ENCODE results near the gene GPR55. TPM values are rescaled to one million over a fixed set of nuclear protein-coding genes. Genes with fewer than 3 reads are reported as not detected.

Gene GPR55
- total RNA-seq, 2 experiments from 2014 or later, result 7.3 to 7.4 TPM

DNA sequence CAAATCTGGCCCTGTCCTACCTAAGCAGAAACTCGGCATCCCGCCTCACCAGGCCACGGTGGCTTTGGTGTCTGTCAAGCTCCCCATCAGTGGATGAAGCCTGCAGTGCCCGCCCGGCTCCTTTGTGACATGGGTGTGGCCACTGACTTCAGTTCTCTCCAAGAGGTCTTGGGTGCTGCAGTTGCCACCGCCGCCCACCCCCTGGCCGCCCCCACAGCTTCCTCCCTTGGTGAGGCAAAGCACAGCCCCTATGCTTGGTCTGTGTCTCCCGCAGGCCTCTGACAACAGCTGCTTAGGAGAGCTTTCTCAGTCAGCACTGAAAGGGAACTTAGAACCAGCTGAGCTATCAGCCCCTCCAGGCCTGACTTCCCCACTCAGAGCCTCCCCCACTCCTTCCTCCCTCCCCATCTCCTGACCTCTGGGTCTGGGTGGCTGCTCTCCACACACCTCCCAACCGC is 22.9 kb upstream of the GPR55 start:
- no peak overlapping the region for H3K27ac Mint-ChIP-seq
- no peak overlapping the region for H3K4me3 Mint-ChIP-seq
- ChIA-PET CTCF (interaction anchor here (0.9 to 2.5 kb wide), 6 partner anchors 20 to 105 kb away, joined by 3 to 6 read pairs (median 4); partner anchors contain the start of gene GPR55), POLR2A (interaction anchor here (0.6 to 2.5 kb wide), 5 partner anchors 8 to 156 kb away, joined by 3 to 11 read pairs (median 4); no protein-coding TSS in a partner anchor)
- peaks cover 51% of the 10 kb centered on the region for H3K4me1 Mint-ChIP-seq
- no peak for DNase-seq
- peaks cover 8% of the 10 kb centered on the region for H3K27me3 Mint-ChIP-seq
- H3K9me3 Mint-ChIP-seq, result no peaks in the 10 kb centered on the region
- no peaks in the 10 kb centered on the region for H3K36me3 Mint-ChIP-seq (ENCODE audit: low read depth)

- H3K27ac Mint-ChIP-seq, result peak overlapping the region; percentile 4
- H3K4me3 Mint-ChIP-seq, result no peak overlapping the region
- ChIA-PET CTCF (interaction anchor here (0.7 to 2.5 kb wide), 6 partner anchors 20 to 106 kb away, joined by 3 to 6 read pairs (median 4); no protein-coding TSS in a partner anchor), POLR2A (interaction anchor here (0.6 to 2.5 kb wide), 5 partner anchors 9 to 156 kb away, joined by 3 to 11 read pairs (median 4); no protein-coding TSS in a partner anchor)
- no peaks in the 10 kb centered on the region for H3K36me3 Mint-ChIP-seq (ENCODE audit: low read depth)
- peaks cover 53% of the 10 kb centered on the region for H3K4me1 Mint-ChIP-seq
- DNase-seq, result no peak
- peaks cover 11% of the 10 kb centered on the region for H3K27me3 Mint-ChIP-seq
- no peaks in the 10 kb centered on the region for H3K9me3 Mint-ChIP-seq
Measured at GRCh38 chr2:230947235-230947576, 22.2 kb upstream of the GPR55 start.

DNA sequence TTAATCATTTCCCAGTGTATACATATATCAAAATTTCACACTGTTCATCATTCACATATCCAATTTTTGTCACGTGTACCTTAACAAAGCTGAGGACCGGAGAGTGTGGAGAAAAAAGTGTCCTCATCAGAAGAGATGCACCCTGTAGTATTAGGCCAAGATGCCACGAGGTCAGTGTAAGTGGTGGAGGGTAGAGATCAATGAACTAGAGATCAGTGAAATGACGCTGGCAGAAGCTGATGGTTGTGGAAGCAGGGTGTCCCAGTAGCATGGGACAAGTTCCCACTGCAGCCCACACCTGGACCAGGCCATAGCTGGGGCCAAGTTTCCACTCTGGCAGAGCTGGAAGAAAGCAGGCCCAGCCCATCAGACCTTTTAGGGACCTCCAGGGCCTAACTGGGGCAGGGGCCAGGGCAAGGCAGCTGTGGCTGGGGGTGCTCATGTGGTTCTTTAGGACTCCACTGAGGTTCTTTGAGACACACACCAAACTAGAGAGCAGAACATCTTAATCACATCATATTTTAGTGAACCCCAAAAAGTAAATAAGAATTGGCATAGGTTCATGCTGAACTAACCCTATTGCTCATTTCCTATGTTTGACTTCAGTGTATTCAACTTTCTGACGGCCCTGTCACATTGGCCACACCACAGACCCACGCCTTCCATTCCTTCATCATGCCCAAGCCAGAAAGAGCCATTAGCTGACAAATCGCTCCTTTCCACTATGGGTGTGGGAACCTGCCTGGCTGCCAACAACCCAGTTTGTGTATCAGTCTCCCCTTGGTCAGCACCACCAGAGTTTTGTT is 21.6 kb upstream of the GPR55 start:
- ChIA-PET CTCF (interaction anchor here (0.7 to 2.5 kb wide), 6 partner anchors 12 to 106 kb away, joined by 3 to 6 read pairs (median 4); no protein-coding TSS in a partner anchor), POLR2A (interaction anchor here (0.9 to 2.5 kb wide), 4 partner anchors 9 to 38 kb away, joined by 3 to 11 read pairs (median 4); no protein-coding TSS in a partner anchor)
- Mint-ChIP-seq H3K9me3 (no peaks in the 10 kb centered on the region), H3K36me3 (ENCODE audit: low read depth) (no peaks in the 10 kb centered on the region), H3K4me3 (no peak overlapping the region), H3K27ac (peak overlapping the region; percentile 4), H3K27me3 (peaks cover 15% of the 10 kb centered on the region), H3K4me1 (peaks cover 53% of the 10 kb centered on the region)
- DNase-seq, result no peak

GRCh38 chr2:230944757-230945372 is 19.8 kb upstream of the GPR55 start:
- H3K4me3 Mint-ChIP-seq, result no peak overlapping the region
- H3K36me3 Mint-ChIP-seq (ENCODE audit: low read depth), result no peaks in the 10 kb centered on the region
- no peak overlapping the region for H3K27ac Mint-ChIP-seq
- POLR2A ChIA-PET, result interaction anchor here (0.9 to 1.1 kb wide), 2 partner anchors 20 to 40 kb away, joined by 3 to 6 read pairs; no protein-coding TSS in a partner anchor
- CTCF ChIA-PET, result interaction anchor here (0.8 kb wide), 1 partner anchor 40 kb away, joined by 3 read pairs; no protein-coding TSS in a partner anchor
- peaks cover 42% of the 10 kb centered on the region for H3K4me1 Mint-ChIP-seq
- peaks cover 15% of the 10 kb centered on the region for H3K27me3 Mint-ChIP-seq
- no peak for DNase-seq
- H3K9me3 Mint-ChIP-seq, result no peaks in the 10 kb centered on the region

DNA sequence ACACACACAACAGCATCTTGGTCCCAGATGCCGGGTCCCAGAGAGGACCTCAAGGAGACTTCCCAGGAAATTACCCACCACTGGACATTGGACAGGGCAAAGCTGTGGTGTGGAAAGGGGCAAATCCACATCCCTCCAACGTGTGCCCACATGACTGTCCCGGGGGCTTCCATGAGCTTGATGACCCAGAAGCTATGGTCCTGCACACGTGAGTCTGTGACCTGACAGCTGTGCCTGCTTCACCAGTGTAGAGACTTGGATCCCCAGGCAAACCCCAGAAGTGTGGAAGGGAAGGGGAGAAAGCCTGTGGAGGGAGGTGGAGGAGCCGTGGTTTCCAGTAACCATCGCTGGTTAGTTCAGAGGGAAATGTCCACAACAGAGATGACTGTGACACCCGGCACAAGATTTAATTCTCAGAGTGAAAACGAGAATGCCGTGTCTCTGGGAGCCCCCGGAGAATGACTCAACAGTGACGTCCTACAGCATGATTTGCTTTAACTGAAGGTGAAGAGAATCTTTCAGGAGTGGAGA is 19.1 kb upstream of the GPR55 start:
- DNase-seq, result peak; percentile 62
- Mint-ChIP-seq H3K27me3 (peaks cover 13% of the 10 kb centered on the region), H3K27ac (peak overlapping the region; percentile 10), H3K9me3 (no peaks in the 10 kb centered on the region), H3K36me3 (ENCODE audit: low read depth) (no peaks in the 10 kb centered on the region), H3K4me3 (peak overlapping the region; percentile 43), H3K4me1 (peaks cover 37% of the 10 kb centered on the region)
- ChIA-PET POLR2A (interaction anchor here (0.9 to 1.5 kb wide), 3 partner anchors 20 to 41 kb away, joined by 3 to 6 read pairs (median 5); no protein-coding TSS in a partner anchor), CTCF (no interaction called here)

GRCh38 chr2:230942920-230943896 is 18.2 kb upstream of the GPR55 start:
- DNase-seq, result peak; percentile 37
- Mint-ChIP-seq H3K4me1 (peaks cover 37% of the 10 kb centered on the region), H3K4me3 (peak overlapping the region; percentile 43), H3K36me3 (ENCODE audit: low read depth) (no peaks in the 10 kb centered on the region), H3K9me3 (no peaks in the 10 kb centered on the region), H3K27ac (no peak overlapping the region), H3K27me3 (peaks cover 13% of the 10 kb centered on the region)
- CTCF ChIA-PET, result no interaction called here
- POLR2A ChIA-PET, result interaction anchor here (1.1 to 1.5 kb wide), 3 partner anchors 16 to 42 kb away, joined by 4 to 6 read pairs (median 5); no protein-coding TSS in a partner anchor

- no peak overlapping the region for H3K27ac Mint-ChIP-seq
- peaks cover 4% of the 10 kb centered on the region for H3K9me3 Mint-ChIP-seq
- CTCF ChIA-PET, result no interaction called here
- peaks cover 13% of the 10 kb centered on the region for H3K27me3 Mint-ChIP-seq
- H3K4me1 Mint-ChIP-seq, result peaks cover 36% of the 10 kb centered on the region
- no peak overlapping the region for H3K4me3 Mint-ChIP-seq
- no peak for DNase-seq
- POLR2A ChIA-PET, result interaction anchor here (1.4 kb wide), 1 partner anchor 15 kb away, joined by 4 read pairs; no protein-coding TSS in a partner anchor
- no peaks in the 10 kb centered on the region for H3K36me3 Mint-ChIP-seq (ENCODE audit: low read depth)
Measured at GRCh38 chr2:230942371-230942770, 17.3 kb upstream of the GPR55 start.

- H3K4me1 Mint-ChIP-seq, result peaks cover 31% of the 10 kb centered on the region
- no peak for DNase-seq
- no peak overlapping the region for H3K27ac Mint-ChIP-seq
- H3K27me3 Mint-ChIP-seq, result peaks cover 10% of the 10 kb centered on the region
- H3K36me3 Mint-ChIP-seq (ENCODE audit: low read depth), result no peaks in the 10 kb centered on the region
- H3K4me3 Mint-ChIP-seq, result no peak overlapping the region
- CTCF ChIA-PET, result interaction anchor here (1.3 kb wide), 1 partner anchor 14 kb away, joined by 4 read pairs; no protein-coding TSS in a partner anchor
- H3K9me3 Mint-ChIP-seq, result peaks cover 12% of the 10 kb centered on the region
- POLR2A ChIA-PET, result interaction anchor here (1.1 kb wide), 1 partner anchor 11 kb away, joined by 4 read pairs; no protein-coding TSS in a partner anchor
Measured at GRCh38 chr2:230941202-230942180, 16.4 kb upstream of the GPR55 start.

GRCh38 chr2:230940471-230940815 is 15.4 kb upstream of the GPR55 start:
- H3K4me1 Mint-ChIP-seq, result peaks cover 23% of the 10 kb centered on the region
- H3K36me3 Mint-ChIP-seq (ENCODE audit: low read depth), result peaks cover 6% of the 10 kb centered on the region
- ChIA-PET POLR2A (no interaction called here), CTCF (interaction anchor here (1.3 kb wide), 1 partner anchor 13 kb away, joined by 4 read pairs; no protein-coding TSS in a partner anchor)
- H3K27ac Mint-ChIP-seq, result no peak overlapping the region
- no peak overlapping the region for H3K4me3 Mint-ChIP-seq
- H3K27me3 Mint-ChIP-seq, result peaks cover 11% of the 10 kb centered on the region
- H3K9me3 Mint-ChIP-seq, result peaks cover 22% of the 10 kb centered on the region
- DNase-seq, result no peak

- Mint-ChIP-seq H3K36me3 (ENCODE audit: low read depth) (peaks cover 8% of the 10 kb centered on the region), H3K4me1 (peaks cover 21% of the 10 kb centered on the region), H3K27ac (no peak overlapping the region), H3K4me3 (no peak overlapping the region), H3K27me3 (peaks cover 11% of the 10 kb centered on the region), H3K9me3 (peaks cover 24% of the 10 kb centered on the region)
- ChIA-PET CTCF (no interaction called here), POLR2A (no interaction called here)
- no peak for DNase-seq
Measured at GRCh38 chr2:230939691-230940470, 14.8 kb upstream of the GPR55 start.
